GM04504 (cell line): ENCODE data around the gene SPRR2B.
"Not testable (repeated sequence)": the region's sequence is repeated elsewhere in the genome, so short reads cannot be mapped to it uniquely, and the experiment has no call there.

Source experiments
- DNase-seq: peaks from one replicate; pipeline ENCODE4 v3.0.0-alpha.2; 2012; ENCODE audit warnings: low read depth

The SPRR2B gene

GRCh38 chr1:153032677-153033308, 38.6 kb downstream of the SPRR2B start:
- DNase-seq = no peak

GRCh38 chr1:153032073-153032472, 39.3 kb downstream of the SPRR2B start:
- DNase-seq = no peak

DNA sequence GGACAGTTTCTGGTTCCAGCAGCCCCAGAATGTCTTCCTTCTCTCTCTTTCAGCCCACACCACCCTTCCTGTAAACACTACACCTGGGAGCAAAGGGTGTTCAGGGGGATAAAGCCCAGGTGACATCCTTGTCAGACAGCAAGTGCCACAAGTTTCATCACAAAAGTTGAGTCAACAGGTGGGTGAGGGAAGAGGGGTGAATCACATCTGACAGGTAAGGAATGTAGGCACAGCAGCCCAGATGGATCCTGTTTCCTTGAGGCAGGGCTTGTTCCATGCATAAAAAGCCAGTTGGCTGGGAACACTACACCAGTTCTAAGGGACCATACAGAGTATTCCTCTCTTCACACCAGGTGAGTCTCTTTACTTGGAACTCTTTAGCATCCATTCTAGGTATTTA, 40.5 kb downstream of the SPRR2B start, which contains the start of gene SPRR1B:
Gene SPRR1B (plus strand): TSS at position 309 of the 400 bp plus-strand sequence. CDS start 1,143 bp downstream, outside the sequence.
- DNase-seq = no peak

- DNase-seq = no peak
Measured at GRCh38 chr1:153028766-153029165, 42.6 kb downstream of the SPRR2B start.

DNA sequence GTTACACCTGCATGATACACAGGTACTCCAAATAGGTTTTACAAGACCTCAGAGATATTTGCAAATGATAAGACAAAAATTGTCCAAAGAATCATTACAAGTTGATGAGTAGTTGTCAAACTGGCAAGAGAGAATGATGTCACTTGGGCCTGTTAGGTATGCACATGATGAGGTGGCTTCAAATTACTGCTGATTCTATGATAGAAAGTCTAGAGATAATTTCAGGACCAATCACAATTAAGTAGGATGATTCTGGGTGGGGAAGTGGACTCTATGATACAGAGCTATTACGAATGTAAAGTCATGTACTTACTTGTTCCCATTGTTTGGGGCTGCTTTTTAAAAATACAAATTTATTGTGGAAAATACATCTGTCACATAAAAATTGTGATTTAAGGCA, 45.6 kb downstream of the SPRR2B start:
- DNase-seq = no peak

DNA sequence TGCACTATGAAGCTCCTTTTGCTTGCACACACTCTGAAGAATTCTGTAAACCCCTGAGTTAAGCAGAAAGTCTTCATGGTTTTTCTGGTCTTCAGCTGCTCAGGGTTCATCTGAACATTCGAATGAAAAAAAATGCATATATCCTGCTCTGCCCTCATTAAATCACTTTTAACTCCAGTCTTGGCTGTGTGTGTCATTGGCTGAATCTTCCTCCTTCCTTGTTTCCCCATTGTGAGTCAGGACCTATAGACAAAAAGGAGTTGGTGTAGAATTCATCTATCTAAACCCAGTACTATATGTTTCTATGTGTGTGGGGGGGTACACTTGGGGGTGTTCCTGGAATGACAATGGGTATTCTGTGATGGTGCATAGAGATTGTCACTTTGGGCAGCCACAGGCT, 47.0 kb downstream of the SPRR2B start:
- DNase-seq = no peak

DNA sequence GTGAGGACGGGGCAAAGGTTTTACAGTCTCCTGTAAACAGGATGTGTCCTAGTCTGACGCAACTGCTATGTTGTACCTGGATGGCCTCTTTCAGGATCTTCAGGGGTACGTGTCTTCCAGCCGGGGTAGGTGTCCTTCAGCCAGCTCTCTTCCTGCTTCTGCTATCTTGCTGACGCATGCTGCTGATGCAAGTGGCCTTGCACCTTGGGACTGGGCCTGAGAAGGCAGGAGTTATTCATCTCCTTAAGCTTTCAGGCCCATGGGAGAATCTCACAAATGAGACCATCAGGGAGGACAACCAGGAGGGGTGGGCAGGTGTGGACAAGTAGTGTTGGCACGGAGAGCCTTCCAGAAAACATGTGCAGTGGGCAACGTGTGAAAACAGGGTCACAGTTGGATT, 48.3 kb downstream of the SPRR2B start:
- DNase-seq = no peak

DNA sequence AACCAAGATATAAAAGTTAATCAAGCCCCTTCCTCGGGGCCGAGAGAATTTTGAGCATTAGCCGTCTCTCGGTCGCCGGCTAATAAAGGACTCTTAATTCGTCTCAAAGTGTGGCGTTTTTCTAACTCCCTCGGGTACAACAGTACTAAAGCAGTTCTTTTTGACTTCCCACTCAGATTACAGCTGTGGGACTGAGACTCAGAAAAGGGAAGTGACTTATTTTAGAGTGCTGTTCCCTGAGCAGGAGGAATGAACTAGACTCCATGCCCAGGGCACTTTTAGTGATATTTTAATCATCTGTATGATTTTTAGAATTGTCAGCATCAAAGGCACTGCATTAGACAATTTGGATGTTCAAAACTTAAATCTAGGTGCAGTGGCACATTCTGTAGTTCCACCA, 49.1 kb downstream of the SPRR2B start:
- DNase-seq = not testable (repeated sequence)

GRCh38 chr1:153021829-153022228, 49.6 kb downstream of the SPRR2B start:
- not testable (repeated sequence) for DNase-seq
